SKM-1 treated with dmso at 0.1 percent for 144 hours (cell line): Measurements from ENCODE around the gene NAPB.
A peak's percentile ranks its signal among the peaks of the same experiment; 100 is the strongest.

Experiments
- DNase-seq: peaks from one replicate; lab custom pipeline; 2025; ENCODE audit not compliant: unreplicated experiment; lab: John Stamatoyannopoulos, UW

The NAPB gene

DNA sequence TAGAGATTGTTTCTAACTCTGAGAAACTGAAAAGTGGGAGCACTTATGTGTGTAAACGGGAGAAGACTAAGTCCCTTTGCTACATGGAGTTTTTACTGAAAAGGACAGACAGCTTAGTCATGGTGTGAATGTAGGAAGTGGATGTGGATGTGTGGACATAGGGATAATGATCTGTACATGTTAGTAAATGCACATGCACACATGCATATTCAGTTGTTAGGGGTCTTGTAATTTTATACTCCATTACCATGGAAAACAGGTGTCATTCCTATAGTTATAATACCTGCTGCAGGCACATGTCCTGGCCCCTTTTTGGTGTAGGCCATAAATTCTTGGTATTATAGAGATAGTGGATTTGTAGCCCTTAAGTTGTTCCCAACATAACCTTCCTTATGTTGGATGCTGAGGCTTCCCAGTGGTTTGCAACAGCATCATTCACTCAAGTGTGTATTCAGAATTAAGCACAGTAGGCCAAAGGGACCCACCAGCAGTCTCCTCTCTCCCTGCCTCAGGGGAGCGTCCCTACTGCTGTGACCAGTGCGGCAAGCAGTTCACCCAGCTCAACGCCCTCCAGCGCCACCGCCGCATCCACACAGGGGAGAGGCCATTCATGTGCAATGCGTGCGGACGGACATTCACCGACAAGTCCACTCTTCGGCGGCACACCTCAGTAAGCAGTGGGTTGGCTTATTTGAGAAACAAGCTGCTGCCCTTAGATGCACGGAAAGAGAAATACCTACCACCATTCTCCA lies 52.0 kb downstream of the NAPB start:
- DNase-seq = no peak

- DNase-seq = no peak
Observed at GRCh38 chr20:23368316-23369071, 52.8 kb downstream of the NAPB start.

- no peak for DNase-seq
Observed at GRCh38 chr20:23367770-23368169, 53.5 kb downstream of the NAPB start.

- no peak for DNase-seq
Observed at GRCh38 chr20:23366384-23366783, 54.9 kb downstream of the NAPB start.

GRCh38 chr20:23365390-23366165 lies 55.7 kb downstream of the NAPB start:
- DNase-seq = no peak

DNA sequence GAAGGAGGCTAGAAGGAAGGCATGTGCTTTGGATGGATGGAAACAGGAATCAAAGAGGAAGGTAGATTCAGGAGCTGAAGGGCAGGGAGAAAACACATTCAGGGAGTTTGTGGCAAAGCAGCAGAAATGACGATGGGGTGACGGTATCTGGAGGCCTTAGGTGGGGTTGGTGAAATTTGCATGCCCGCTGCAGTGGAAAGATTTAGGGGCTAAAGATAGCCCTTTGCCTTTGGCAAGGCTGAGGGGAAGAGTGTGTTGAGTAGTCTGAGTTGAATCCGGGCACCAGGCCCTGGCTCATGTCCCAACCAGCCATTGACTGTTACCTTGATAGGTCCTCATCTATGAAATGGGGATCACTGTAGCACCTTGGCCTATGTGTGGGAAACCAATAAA lies 58.0 kb downstream of the NAPB start:
- DNase-seq = no peak

DNA sequence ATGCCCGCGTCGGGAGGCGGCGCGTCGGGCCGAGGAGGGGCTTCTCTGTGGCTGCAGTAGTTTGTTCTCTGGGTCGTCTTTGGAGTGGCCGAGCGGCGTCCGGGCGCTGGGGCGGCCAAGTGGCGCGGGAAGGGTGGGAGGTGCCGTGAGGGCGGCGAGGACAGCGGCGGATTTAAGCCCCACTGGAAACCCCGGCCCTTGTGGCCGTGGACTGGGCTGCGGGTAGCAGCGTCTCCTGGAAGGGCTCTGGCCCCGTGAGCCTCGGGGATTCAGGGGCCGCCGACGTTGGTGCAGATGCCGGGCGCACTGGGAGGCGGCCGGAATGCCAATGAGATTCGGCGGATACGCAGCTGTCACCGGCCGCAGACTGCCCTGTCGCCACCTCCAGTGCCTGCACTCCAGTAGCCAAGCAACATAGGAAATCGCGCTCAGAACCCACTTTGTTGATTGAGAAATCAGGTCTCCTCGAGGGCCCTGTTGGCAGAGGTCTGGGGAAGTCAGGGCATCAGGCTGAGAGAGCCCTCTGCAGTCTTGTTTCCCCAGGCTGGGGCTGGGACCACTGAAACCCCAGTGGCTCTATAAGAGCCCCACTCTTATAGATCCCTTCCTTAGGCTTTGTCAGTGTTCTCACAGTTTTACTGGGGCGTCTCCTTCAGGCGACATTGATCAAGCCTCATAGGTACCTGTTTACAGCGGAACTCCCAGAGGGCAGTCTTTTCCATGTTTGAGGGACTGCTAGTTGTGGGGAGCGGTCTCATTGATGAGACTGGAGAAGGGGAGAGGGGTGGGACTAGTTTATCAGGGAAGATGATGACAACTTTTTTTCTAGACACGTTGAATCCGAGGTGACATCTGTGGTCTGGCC lies 58.7 kb downstream of the NAPB start:
- peak; percentile 33 for DNase-seq

DNA sequence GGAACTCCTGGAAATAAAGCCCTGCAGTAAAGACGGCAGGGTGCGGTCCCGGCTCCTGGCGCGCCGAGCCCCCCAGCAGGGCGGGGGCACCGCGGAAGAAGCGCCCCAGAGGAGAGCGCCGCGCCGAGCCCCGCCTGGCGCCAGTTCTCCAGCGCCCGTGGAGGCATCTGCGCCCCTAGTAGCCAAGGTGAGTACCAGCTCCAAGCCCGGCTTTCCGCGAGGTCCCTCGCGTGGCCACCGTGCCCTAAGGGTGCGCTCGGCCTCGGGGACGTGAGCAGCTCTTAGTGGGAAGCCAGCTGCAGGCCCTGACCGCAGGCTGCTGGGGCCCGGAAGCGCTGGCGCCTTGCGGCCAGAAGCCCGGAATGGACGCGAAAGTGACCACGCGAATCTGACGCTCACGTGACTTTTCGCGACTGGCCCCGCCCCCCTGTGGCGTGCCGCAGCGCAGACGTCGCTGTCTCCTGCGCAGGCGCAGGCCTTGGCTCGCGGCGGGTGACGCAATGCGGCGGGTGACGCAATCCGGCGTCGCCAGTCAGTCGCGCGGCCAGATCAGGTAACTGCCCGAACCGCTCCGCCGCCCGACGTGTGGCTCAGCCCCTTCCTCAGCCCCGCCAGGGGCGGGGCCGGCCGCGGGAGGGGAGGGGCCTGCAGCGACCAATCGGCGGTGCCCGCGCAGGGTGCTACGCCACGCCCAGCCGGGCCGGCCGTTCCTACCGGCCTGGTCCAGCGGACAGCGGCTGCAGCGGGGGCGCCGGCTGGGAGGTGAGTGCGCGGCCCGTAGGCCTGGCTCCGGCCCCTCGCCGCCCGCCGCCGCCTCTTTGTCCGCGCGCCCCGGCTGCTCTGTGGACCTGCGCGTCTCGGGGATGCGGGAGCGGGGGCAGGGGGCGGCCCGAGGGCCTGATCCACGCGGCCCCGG lies 59.6 kb downstream of the NAPB start, which contains the start of gene GZF1:
TSS of gene GZF1 (plus strand) at position 707 of the 916 bp plus-strand sequence. CDS start 2,202 bp downstream, outside the sequence.
- DNase-seq = peak; percentile 95

DNA sequence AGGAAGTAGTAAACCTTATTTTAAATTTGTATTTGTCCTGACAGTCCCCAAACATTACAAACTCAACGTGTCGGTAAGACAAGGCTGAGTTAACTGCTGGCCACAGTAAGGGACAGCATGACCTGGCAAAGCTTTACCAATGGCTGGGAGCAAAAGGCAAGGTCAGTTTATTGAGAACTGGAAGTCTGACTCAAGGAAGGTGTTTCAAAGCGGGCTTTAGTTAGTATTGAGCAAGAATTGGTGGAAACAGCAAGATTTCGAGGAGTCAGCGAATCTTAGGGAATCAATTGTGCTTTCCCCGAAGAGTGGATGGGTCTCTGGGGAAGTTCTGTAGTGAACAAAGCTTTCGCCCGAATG lies 60.2 kb downstream of the NAPB start:
- peak; percentile 20 for DNase-seq

DNA sequence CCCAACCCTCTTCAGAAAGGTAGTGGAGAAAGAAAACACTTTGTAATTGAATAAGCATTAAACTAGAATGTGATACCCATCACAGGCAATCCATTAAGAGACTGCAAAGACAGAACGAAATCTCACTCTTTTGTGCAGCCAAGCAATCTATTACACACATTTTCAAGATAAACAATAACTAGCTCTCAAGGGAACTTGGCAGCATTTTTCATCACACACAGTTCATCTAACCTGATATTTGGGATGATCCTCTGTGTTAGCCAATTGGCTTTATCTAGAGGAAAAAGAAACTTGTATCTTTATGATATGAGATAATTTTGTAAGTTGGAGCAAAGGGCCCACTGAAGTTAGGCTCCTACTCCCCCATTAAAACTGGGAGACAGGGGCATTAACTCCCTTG lies 60.8 kb downstream of the NAPB start:
- DNase-seq = no peak

DNA sequence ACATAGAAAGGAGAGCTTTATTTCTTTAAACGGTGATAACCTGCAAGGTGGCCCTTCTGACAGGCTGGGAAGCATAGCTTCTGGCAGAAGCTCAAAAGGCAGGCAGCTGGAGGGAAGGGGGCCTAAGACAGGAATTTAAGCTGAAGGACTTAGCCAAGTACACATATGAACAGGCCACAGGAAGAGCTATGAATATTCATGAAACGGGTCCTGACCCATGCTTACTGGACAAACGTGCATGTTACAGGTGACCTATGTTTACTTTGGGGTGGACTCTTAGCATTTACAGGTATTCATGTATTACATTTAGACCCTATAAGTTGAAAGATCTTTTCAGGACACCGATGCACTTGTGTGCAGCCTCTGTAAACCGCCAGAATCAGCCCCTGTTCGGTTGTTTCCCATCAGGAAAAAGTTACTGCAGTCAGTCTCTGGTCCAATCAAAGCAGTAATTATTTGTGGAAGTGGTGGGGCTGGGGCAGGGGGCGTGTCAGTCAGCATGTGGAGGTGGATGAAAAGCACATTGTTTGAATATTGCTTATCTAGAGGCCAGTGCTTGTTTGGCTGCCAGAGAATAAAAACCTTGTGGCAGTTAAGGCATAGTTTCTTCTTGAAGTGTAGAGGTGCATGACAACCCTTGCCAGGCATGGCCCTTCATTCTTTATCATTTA lies 62.2 kb downstream of the NAPB start:
- DNase-seq = no peak

- no peak for DNase-seq
Observed at GRCh38 chr20:23358563-23358906, 62.8 kb downstream of the NAPB start.

DNA sequence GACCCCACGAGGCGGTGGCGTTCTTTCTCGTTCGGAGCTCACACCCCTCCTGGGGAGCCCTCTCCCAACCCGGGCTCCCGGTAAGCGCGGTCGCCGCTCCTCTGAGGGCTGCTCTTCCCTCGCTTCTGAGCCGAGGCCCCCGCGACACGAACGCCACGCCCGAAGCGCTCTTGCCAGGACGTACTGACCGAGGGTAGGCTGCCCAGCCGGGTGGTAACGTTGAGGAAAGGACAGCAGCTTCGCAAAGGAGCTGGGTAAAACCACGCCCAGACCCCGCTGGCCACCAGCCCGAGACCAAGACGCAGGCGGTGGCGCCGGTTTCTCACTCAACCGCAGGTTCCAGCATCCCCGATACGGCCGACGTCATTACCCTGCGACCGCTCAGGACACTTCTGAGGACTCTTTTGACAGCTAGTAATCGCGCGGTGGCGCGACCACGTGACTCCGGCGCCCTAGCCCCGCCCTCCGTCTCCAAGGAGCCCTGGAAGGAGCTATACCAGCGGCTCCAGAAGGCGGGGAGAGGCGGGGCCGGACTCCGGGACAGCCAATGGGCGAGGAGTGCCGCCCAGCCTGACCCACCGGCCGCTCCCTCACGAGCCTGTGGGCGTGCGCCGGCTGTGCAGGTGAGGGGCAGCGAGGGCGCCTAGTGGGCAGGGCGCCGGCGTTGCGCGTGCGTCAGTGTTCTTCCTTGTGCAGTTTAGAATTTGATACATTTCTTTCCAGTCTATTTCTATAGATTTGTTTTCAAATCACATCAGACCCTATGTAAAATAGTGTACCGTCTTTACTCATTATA lies 63.3 kb downstream of the NAPB start:
- peak; percentile 98 for DNase-seq

DNA sequence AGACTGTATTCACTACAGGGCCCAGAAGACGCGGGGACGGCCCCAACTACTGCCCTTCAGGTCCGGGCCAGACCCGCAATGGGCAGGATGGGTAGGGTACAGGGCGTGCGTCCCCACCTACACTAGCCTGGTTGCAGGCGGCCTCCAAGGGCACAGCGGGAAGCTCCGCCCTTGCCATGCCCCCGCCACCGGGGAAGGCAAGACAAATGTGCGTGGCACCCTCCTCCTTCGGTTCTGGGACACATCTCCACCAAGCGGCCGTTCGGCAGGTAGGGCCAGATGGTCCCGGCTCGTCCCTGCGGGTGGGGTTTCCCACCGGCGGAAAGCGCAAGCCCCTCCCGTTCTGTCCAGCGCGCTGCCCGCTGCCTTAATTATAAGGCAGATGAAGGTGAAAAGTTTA lies 65.1 kb downstream of the NAPB start:
- no peak for DNase-seq

DNA sequence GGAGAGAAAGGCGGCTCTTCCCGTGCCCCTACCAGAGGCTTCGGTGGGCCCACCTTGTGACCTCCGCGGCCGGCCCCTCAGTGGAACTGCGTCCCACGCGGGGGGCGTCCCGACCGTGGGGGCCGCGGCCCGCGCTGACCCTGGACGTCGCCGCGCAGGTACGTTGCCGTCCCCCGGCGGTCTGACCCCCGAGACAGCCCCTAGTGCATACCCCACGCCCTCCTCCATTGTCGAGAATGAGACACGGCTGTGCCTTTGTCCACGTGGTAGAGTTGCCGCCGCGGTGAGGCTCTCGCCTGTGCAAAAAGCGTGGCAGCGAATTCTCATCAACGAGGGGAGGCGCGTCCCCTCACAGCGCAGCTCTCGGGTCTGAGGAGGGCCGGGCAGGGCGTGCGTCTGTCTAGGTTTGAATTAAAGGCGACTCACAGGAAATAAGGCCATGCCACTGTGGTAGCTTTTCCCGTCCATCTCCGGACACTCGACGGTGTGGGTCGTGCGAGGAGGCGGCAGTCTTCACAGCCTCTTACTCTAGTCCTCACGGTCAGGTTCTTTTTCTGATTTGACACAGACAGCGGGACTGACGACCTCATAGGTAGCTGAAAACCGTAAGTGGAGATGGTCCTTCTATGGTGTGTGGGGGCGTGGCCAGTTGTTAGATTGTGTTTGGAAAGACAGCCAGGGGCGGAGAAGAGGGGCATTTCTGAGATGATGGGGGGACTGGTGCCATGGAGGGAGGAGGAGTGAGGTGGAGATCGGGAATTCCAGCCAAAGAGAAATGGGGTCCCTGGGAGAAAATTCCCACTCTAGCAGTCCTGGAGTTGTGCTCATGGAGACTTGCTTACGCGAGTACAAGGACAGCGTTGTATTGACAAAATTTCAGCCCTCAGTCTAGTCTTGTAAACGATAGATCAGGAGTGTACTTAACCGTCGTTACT lies 70.1 kb downstream of the NAPB start:
- no peak for DNase-seq

GRCh38 chr20:23350196-23350903 lies 70.9 kb downstream of the NAPB start, which contains the start of gene NXT1:
TSS of gene NXT1 (plus strand) at chr20:23350791. CDS start at chr20:23354042, 3,251 bp downstream.
- peak; percentile 96 for DNase-seq
